Cardiac muscle cell (in vitro differentiated cells and primary cell): Measurements from ENCODE around the gene TMEM164. TPM values are rescaled to one million over a fixed set of nuclear protein-coding genes. Genes with fewer than 3 reads are reported as not detected.

Source experiments
- DNase-seq, 2 donors: peaks; one replicate each; pipeline versions ENCODE4 v3.0.0 to v3.0.0-alpha.2; 2010 to 2017; ENCODE audit warnings: low read depth in 1 of 2, low spot score in 1 of 2
- H3K27ac ChIP-seq: fragments of 200-600 bp; sonication (generic); 2 replicates; pipeline ENCODE4 v1.5.1; 2016
- H3K27me3 ChIP-seq: fragments of 200-600 bp; sonication (generic); 2 replicates; pipeline ENCODE4 v1.6.0; 2016; ENCODE audit warnings: control low read depth
- H3K36me3 ChIP-seq: fragments of 200-600 bp; sonication (generic); 2 replicates; pipeline ENCODE4 v1.5.1; 2016; ENCODE audit warnings: control low read depth
- H3K4me1 ChIP-seq: fragments of 200-600 bp; sonication (generic); 2 replicates; pipeline ENCODE4 v1.8.1; 2017; ENCODE audit warnings: low read depth, mild to moderate bottlenecking, mixed run types
- H3K4me3 ChIP-seq: fragments of 200-600 bp; sonication (generic); 2 replicates; pipeline ENCODE4 v1.5.1; 2016; ENCODE audit warnings: mild to moderate bottlenecking
- H3K9me3 ChIP-seq: fragments of 200-600 bp; sonication (generic); 2 replicates; pipeline ENCODE4 v1.5.1; 2017; ENCODE audit warnings: low read depth, mild to moderate bottlenecking, control low read depth
- polyA plus RNA-seq: library from polyadenylated mRNA; unstranded; fragments of >200 nt; fragmentation: Nextera tagmentation; extraction: Ambion mirVana; gene quantifications from 2 replicates; pipeline ENCODE4 v1.2.1, GENCODE V29; 2016
- total RNA-seq: library from RNA; depleted of rRNA; stranded (reverse); fragments of >200 nt; gene quantifications from 2 replicates; pipeline ENCODE4 v1.2.3, GENCODE V29; 2016
- TF ChIP-seq, protein P1 (sequence below): IDR thresholded peaks from 2 replicates; pipeline ENCODE4 v1.5.1; 2012; ENCODE audit warnings: low read depth, mild to moderate bottlenecking, low read length

TMEM164 gene
- total and polyA plus RNA-seq, 2 experiments from 2014 or later: 6.8 to 70.3 TPM

- no peaks in the 10 kb centered on the region for H3K9me3 ChIP-seq
- H3K36me3 ChIP-seq: no peaks in the 10 kb centered on the region
Observed at GRCh38 chrX:109990582-109991276, 12.2 kb upstream of the TMEM164 start.

GRCh38 chrX:109992203-109992602 is 10.7 kb upstream of the TMEM164 start:
- Histone ChIP-seq H3K36me3 (no peaks in the 10 kb centered on the region), H3K9me3 (no peaks in the 10 kb centered on the region), H3K4me1 (peaks cover 5% of the 10 kb centered on the region), H3K27me3 (no peaks in the 10 kb centered on the region), H3K4me3 (no peak overlapping the region), H3K27ac (no peak overlapping the region)
- TF ChIP-seq, protein P1, sequence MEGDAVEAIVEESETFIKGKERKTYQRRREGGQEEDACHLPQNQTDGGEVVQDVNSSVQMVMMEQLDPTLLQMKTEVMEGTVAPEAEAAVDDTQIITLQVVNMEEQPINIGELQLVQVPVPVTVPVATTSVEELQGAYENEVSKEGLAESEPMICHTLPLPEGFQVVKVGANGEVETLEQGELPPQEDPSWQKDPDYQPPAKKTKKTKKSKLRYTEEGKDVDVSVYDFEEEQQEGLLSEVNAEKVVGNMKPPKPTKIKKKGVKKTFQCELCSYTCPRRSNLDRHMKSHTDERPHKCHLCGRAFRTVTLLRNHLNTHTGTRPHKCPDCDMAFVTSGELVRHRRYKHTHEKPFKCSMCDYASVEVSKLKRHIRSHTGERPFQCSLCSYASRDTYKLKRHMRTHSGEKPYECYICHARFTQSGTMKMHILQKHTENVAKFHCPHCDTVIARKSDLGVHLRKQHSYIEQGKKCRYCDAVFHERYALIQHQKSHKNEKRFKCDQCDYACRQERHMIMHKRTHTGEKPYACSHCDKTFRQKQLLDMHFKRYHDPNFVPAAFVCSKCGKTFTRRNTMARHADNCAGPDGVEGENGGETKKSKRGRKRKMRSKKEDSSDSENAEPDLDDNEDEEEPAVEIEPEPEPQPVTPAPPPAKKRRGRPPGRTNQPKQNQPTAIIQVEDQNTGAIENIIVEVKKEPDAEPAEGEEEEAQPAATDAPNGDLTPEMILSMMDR: no peak
- DNase-seq: no peak

More at GRCh38 chrX:109990582-109991276, 12.2 kb upstream of the TMEM164 start:
- TF ChIP-seq, protein P1: no peak
- Histone ChIP-seq H3K4me1 (peaks cover 5% of the 10 kb centered on the region), H3K27me3 (no peaks in the 10 kb centered on the region), H3K27ac (no peak overlapping the region), H3K4me3 (no peak overlapping the region)
- no peak for DNase-seq

GRCh38 chrX:109995155-109995554 is 7.8 kb upstream of the TMEM164 start:
- H3K4me1 ChIP-seq: peaks cover 10% of the 10 kb centered on the region
- no peaks in the 10 kb centered on the region for H3K9me3 ChIP-seq
- no peak overlapping the region for H3K27ac ChIP-seq
- H3K27me3 ChIP-seq: no peaks in the 10 kb centered on the region
- H3K4me3 ChIP-seq: no peak overlapping the region
- no peak for DNase-seq
- TF ChIP-seq, protein P1: no peak
- no peaks in the 10 kb centered on the region for H3K36me3 ChIP-seq

DNA sequence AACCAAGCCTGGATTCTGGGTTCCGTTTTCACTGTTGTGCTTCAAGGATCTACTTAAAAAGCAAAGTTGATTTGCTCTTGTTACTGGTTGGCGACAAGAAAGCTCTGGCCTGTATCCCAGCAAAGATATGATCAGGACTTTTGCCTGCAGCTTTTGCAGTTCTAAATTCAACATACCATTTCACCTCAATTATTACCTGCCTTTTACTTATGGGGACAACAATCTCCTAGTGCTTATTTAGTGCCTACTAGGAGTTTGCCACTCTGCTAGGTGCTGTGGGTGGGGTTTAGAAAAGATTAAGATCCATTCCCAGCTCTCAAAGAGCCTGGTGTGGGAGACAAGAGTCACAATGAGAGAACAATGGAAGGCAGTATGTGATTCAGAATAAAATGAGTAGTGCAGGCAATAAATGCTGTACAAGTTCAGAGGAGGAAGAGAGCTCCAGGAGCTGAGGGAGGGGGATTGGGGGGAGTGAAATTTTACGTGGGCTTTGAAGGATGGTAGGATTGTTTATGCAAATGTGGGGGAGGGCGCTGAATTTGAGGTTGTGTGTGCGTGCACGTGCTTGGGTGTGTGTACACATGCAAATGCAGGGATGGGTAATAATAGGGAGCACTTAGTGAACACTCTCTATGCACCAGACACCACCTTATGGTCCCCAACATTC is 5.0 kb upstream of the TMEM164 start:
- no peak overlapping the region for H3K4me3 ChIP-seq
- no peak for DNase-seq
- no peaks in the 10 kb centered on the region for H3K9me3 ChIP-seq
- no peaks in the 10 kb centered on the region for H3K36me3 ChIP-seq
- no peaks in the 10 kb centered on the region for H3K27me3 ChIP-seq
- H3K27ac ChIP-seq: peak overlapping the region; percentile 16
- TF ChIP-seq, protein P1: no peak
- H3K4me1 ChIP-seq: peaks cover 11% of the 10 kb centered on the region

GRCh38 chrX:110000000-110000399 is 2.9 kb upstream of the TMEM164 start:
- TF ChIP-seq, protein P1: no peak
- Histone ChIP-seq H3K27ac (no peak overlapping the region), H3K4me1 (peaks cover 17% of the 10 kb centered on the region), H3K27me3 (no peaks in the 10 kb centered on the region), H3K4me3 (no peak overlapping the region), H3K36me3 (no peaks in the 10 kb centered on the region), H3K9me3 (no peaks in the 10 kb centered on the region)
- no peak for DNase-seq
